H1 (cell line): ENCODE data around the gene GFRA4. TPM values are rescaled to one million over a fixed set of nuclear protein-coding genes. Genes with fewer than 3 reads are reported as not detected.

Experiments used
- CTCF ChIA-PET: fragments of 300-600 bp; sonication (Branson Sonifier 250); formaldehyde crosslinking; loops from one replicate; lab custom pipeline; 2021; ENCODE audit not compliant: partially characterized antibody; lab: Charles Lee
- POLR2A ChIA-PET: fragments of 300-600 bp; sonication (Branson Sonifier 250); formaldehyde crosslinking; loops from one replicate; lab custom pipeline; 2021; ENCODE audit warnings: inconsistent platforms; ENCODE audit not compliant: partially characterized antibody; lab: Charles Lee
- DNase-seq, 2 experiments: peaks; one replicate each; pipeline versions ENCODE4 v3.0.0 to v3.0.0-alpha.2; 2010 to 2022; ENCODE audit warnings: low spot score in 2 of 2, low read depth in 1 of 2, mixed read lengths in 1 of 2
- FAIRE-seq: peaks from 2 replicates; lab custom pipeline; 2011; peaks lifted over from hg19 to GRCh38; lab: Jason Lieb, UNC
- H2AFZ ChIP-seq: 2 replicates; pipeline ENCODE4 v1.8.1; 2012; ENCODE audit warnings: low read length, inconsistent platforms
- H2AK5ac ChIP-seq: 2 replicates; pipeline ENCODE4 v1.6.1; 2013; ENCODE audit warnings: low read depth, low read length
- H2BK120ac ChIP-seq: replicated peaks from 2 replicates; pipeline ENCODE3; 2013; ENCODE audit warnings: low read depth, low read length, inconsistent platforms
- H2BK12ac ChIP-seq: 2 replicates; pipeline ENCODE4 v1.6.1; 2013; ENCODE audit warnings: low read depth, low read length
- H2BK15ac ChIP-seq: 2 replicates; pipeline ENCODE4 v1.6.1; 2013; ENCODE audit warnings: low read length
- H2BK20ac ChIP-seq: 2 replicates; pipeline ENCODE4 v1.6.1; 2013; ENCODE audit warnings: low read length
- H2BK5ac ChIP-seq: 2 replicates; pipeline ENCODE4 v1.6.1; 2013; ENCODE audit warnings: low read depth, low read length
- H3K14ac ChIP-seq: 2 replicates; pipeline ENCODE4 v1.6.1; 2013; ENCODE audit warnings: inconsistent platforms; ENCODE audit not compliant: insufficient read length
- H3K18ac ChIP-seq: 2 replicates; pipeline ENCODE4 v1.6.1; 2013; ENCODE audit warnings: low read length; ENCODE audit errors: extremely low read depth
- H3K23ac ChIP-seq: 2 replicates; pipeline ENCODE4 v1.6.1; 2013; ENCODE audit warnings: inconsistent platforms; ENCODE audit not compliant: insufficient read length
- H3K23me2 ChIP-seq: 2 replicates; pipeline ENCODE4 v1.6.1; 2013; ENCODE audit warnings: low read depth, low read length
- H3K27ac ChIP-seq: 2 replicates; pipeline ENCODE4 v1.6.1; 2011; ENCODE audit warnings: low read depth, low read length, inconsistent platforms
- H3K27me3 ChIP-seq, 4 experiments: replicated peaks in 1 of 4; 1 replicate in 1 of 4; 2 replicates in 3 of 4; pipeline versions ENCODE4 v1.6.1 to v1.8.1; 2011 to 2013; ENCODE audit warnings: low read length in 3 of 4, mild to moderate bottlenecking in 3 of 4, inconsistent platforms in 2 of 4, mixed read lengths in 2 of 4, moderate library complexity in 1 of 4; ENCODE audit not compliant: control insufficient read depth in 3 of 4, insufficient read depth in 3 of 4; ENCODE audit errors: extremely low read depth in 1 of 4
- H3K36me3 ChIP-seq, 4 experiments: 2 replicates each; pipeline versions ENCODE4 v1.6.1 to v1.8.1; 2011 to 2013; ENCODE audit warnings: mild to moderate bottlenecking in 4 of 4, low read length in 3 of 4, moderate library complexity in 2 of 4, control low read depth in 1 of 4, inconsistent platforms in 1 of 4; ENCODE audit not compliant: insufficient read depth in 4 of 4, control insufficient read depth in 2 of 4
- H3K4ac ChIP-seq: replicated peaks from 2 replicates; pipeline ENCODE3; 2013; ENCODE audit warnings: low read length, low read depth, mixed read lengths, inconsistent platforms; ENCODE audit not compliant: insufficient read length
- H3K4me1 ChIP-seq, 4 experiments: replicated peaks in 1 of 4; 1 replicate in 1 of 4; 2 replicates in 3 of 4; pipeline versions ENCODE4 v1.6.1 to v1.8.1; 2011 to 2013; ENCODE audit warnings: low read length in 3 of 4, inconsistent platforms in 2 of 4, mixed read lengths in 1 of 4; ENCODE audit not compliant: insufficient read depth in 4 of 4, control insufficient read depth in 3 of 4
- H3K4me2 ChIP-seq, 2 experiments: 2 replicates each; pipeline versions ENCODE4 v1.6.1 to v1.8.1; 2011 to 2013; ENCODE audit warnings: low read depth in 2 of 2, low read length in 2 of 2, control low read depth in 1 of 2, inconsistent platforms in 1 of 2, mild to moderate bottlenecking in 1 of 2; ENCODE audit not compliant: insufficient read depth in 1 of 2
- H3K4me3 ChIP-seq, 4 experiments: fragments of 200-600, 300-600 bp in 1 of 4; sonication (generic), shearing (Covaris generic), sonication (Bioruptor Twin) in 1 of 4; 2 replicates each; pipeline versions ENCODE4 v1.5.1 to v1.8.1; 2011 to 2016; ENCODE audit warnings: low read length in 4 of 4, low read depth in 3 of 4, control low read depth in 2 of 4, inconsistent platforms in 2 of 4, mild to moderate bottlenecking in 2 of 4, mixed read lengths in 1 of 4, moderate library complexity in 1 of 4; ENCODE audit not compliant: insufficient read depth in 2 of 4; ENCODE audit errors: extremely low read depth in 1 of 4
- H3K56ac ChIP-seq: replicated peaks from 2 replicates; pipeline ENCODE3; 2013; ENCODE audit warnings: low read depth, mild to moderate bottlenecking, mixed read lengths, low read length, inconsistent platforms; ENCODE audit not compliant: insufficient read length
- H3K79me1 ChIP-seq: 2 replicates; pipeline ENCODE4 v1.6.1; 2013; ENCODE audit warnings: low read depth, low read length, control low read depth
- H3K79me2 ChIP-seq, 2 experiments: 2 replicates each; pipeline versions ENCODE4 v1.6.1 to v1.8.1; 2012 to 2013; ENCODE audit warnings: low read length in 2 of 2, mild to moderate bottlenecking in 2 of 2, inconsistent platforms in 1 of 2; ENCODE audit not compliant: insufficient read depth in 2 of 2, control insufficient read depth in 1 of 2
- H3K9ac ChIP-seq, 4 experiments: replicated peaks in 1 of 4; 1 replicate in 1 of 4; 2 replicates in 3 of 4; pipeline versions ENCODE4 v1.6.1 to v1.8.1; 2011 to 2013; ENCODE audit warnings: low read depth in 3 of 4, low read length in 3 of 4, control low read depth in 2 of 4, mild to moderate bottlenecking in 2 of 4, moderate library complexity in 2 of 4, inconsistent platforms in 1 of 4; ENCODE audit errors: extremely low read depth in 1 of 4
- H3K9me3 ChIP-seq, 2 experiments: 2 replicates each; pipeline versions ENCODE4 v1.6.1 to v1.8.1; 2012 to 2013; ENCODE audit warnings: mild to moderate bottlenecking in 2 of 2, moderate library complexity in 2 of 2, control low read depth in 1 of 2, inconsistent platforms in 1 of 2, low read depth in 1 of 2, low read length in 1 of 2, mixed read lengths in 1 of 2; ENCODE audit not compliant: insufficient read depth in 2 of 2
- H4K20me1 ChIP-seq, 2 experiments: replicated peaks in 1 of 2; 2 replicates each; pipeline versions ENCODE3 to v1.8.1; 2011 to 2013; ENCODE audit warnings: inconsistent platforms in 2 of 2, low read length in 2 of 2, mild to moderate bottlenecking in 1 of 2; ENCODE audit not compliant: insufficient read depth in 2 of 2, control insufficient read depth in 1 of 2
- H4K5ac ChIP-seq: 2 replicates; pipeline ENCODE4 v1.6.1; 2013; ENCODE audit warnings: low read length, low read depth, mixed read lengths, inconsistent platforms; ENCODE audit not compliant: insufficient read length
- H4K8ac ChIP-seq: 2 replicates; pipeline ENCODE4 v1.8.0; 2013; ENCODE audit warnings: mild to moderate bottlenecking, moderate library complexity, low read length, inconsistent platforms; ENCODE audit not compliant: insufficient read depth; ENCODE audit errors: extremely low read depth
- H4K91ac ChIP-seq: replicated peaks from 2 replicates; pipeline ENCODE3; 2013; ENCODE audit warnings: low read length, mixed read lengths, inconsistent platforms; ENCODE audit not compliant: insufficient read length
- ASH2L ChIP-seq: fragments of 200-600, 300-600 bp; sonication (generic); IDR thresholded peaks from one replicate; pipeline ENCODE4 v1.7.1; 2017; ENCODE audit warnings: low read length
- BRCA1 ChIP-seq: IDR thresholded peaks from 2 replicates; pipeline ENCODE4 v1.6.1; 2012; ENCODE audit warnings: low read depth, low read length, improper control_type of control experiment
- CBX8 ChIP-seq: fragments of 300-800, 300-1000 bp; sonication (generic); IDR thresholded peaks from 2 replicates; pipeline ENCODE4 v1.7.1; 2016; ENCODE audit warnings: low read depth, low read length, borderline replicate concordance
- CHD2 ChIP-seq: IDR thresholded peaks from 2 replicates; pipeline ENCODE4 v1.6.1; 2012; ENCODE audit warnings: low read length, improper control_type of control experiment
- CREB1 ChIP-seq: IDR thresholded peaks from 2 replicates; pipeline ENCODE4 v1.6.1; 2012; ENCODE audit warnings: inconsistent platforms
- HDAC2 ChIP-seq, 2 experiments: fragments of 300-600 bp in 1 of 2; sonication (generic) in 1 of 2; IDR thresholded peaks; 2 replicates each; pipeline ENCODE4 v1.6.1; 2011 to 2012; ENCODE audit warnings: low read depth in 2 of 2, low read length in 2 of 2, mild to moderate bottlenecking in 2 of 2, moderate library complexity in 2 of 2, borderline replicate concordance in 1 of 2, inconsistent platforms in 1 of 2
- KDM5A ChIP-seq: fragments of 200-600 bp; IDR thresholded peaks from 2 replicates; pipeline ENCODE4 v1.7.1; 2012; ENCODE audit warnings: mild to moderate bottlenecking, low read length, inconsistent platforms, mixed read lengths
- PHF8 ChIP-seq: fragments of 200-600 bp; sonication (generic); conservative IDR thresholded peaks from 2 replicates; pipeline ENCODE4 v1.7.1; 2012; ENCODE audit warnings: low read depth, mild to moderate bottlenecking, inconsistent platforms, low read length, moderate library complexity
- SAP30 ChIP-seq: fragments of 300-600 bp; sonication (generic); IDR thresholded peaks from 2 replicates; pipeline ENCODE4 v1.7.1; 2012; ENCODE audit warnings: low read length, moderate library complexity, mild to moderate bottlenecking, inconsistent platforms; ENCODE audit not compliant: insufficient read depth, insufficient replicate concordance
- TBP ChIP-seq: IDR thresholded peaks from 2 replicates; pipeline ENCODE4 v1.6.1; 2011; ENCODE audit warnings: low read depth, low read length, improper control_type of control experiment
- WGBS, 2 experiments: shearing (Covaris generic) in 1 of 2; methylation state at CpG; one replicate each; pipeline versions ENCODE4 v1.1.6 to v1.1.7; 2013 to 2015; ENCODE audit warnings: low lambda C conversion rate in 2 of 2, mixed read lengths in 2 of 2, inconsistent platforms in 1 of 2, low coverage in 1 of 2, missing lambda C conversion rate in 1 of 2; ENCODE audit not compliant: insufficient replicate concordance in 2 of 2, insufficient coverage in 1 of 2, insufficient read length in 1 of 2; ENCODE audit errors: extremely low coverage in 1 of 2, missing lambda C conversion rate in 1 of 2; 5-methylcytosine and 5-hydroxymethylcytosine counted together
- polyA plus RNA-seq, 7 experiments: library from polyadenylated mRNA; depleted of rRNA in 3 of 7; stranded (reverse) in 5 of 7; unstranded in 2 of 7; fragments of >200 nt in 5 of 7; fragments of 200-250 nt in 2 of 7; gene quantifications; 1 replicate in 5 of 7; 2 replicates in 1 of 7; 4 replicates in 1 of 7; pipeline versions ENCODE4 v1.2.1 to v1.2.3, GENCODE V29; 2011 to 2013; ENCODE audit warnings: missing spikeins in 2 of 7, mixed read lengths in 2 of 7
- total RNA-seq: library from RNA; stranded (reverse); fragmentation: NEBNext Ultra II Directional; extraction: Animal tissue kit (Norgen Biotek cat#: 25700); gene quantifications from 2 replicates; pipeline ENCODE4 v1.2.1, GENCODE V29; 2021

Gene GFRA4
- total and polyA plus RNA-seq, 2 of the 8 experiments (the other 6 are each of a cell fraction or from before 2014, with no cell fraction given) = 0.05 TPM; not detected in 1

- Histone ChIP-seq H3K9ac (no peak overlapping the region), H2BK5ac (no peak overlapping the region), H3K36me3 (no peaks in the 10 kb centered on the region), H3K79me1 (no peaks in the 10 kb centered on the region), H3K4me3 (no peak overlapping the region), H4K91ac (no peak overlapping the region), H2BK120ac (no peak overlapping the region), H3K23ac (no peak overlapping the region), H3K9me3 (peaks cover 4 to 6% of the 10 kb centered on the region in 2 experiments; a peak in 2 of 4 replicates), H2BK12ac (no peak overlapping the region), H3K4me2 (no peak overlapping the region), H3K23me2 (no peaks in the 10 kb centered on the region), H3K27me3 (no peaks in the 10 kb centered on the region), H3K4ac (no peak overlapping the region), H3K18ac (no peak overlapping the region), H2BK15ac (no peak overlapping the region), H3K79me2 (no peaks in the 10 kb centered on the region), H4K5ac (no peak overlapping the region), H3K14ac (no peak overlapping the region), H3K4me1 (no peaks in the 10 kb centered on the region), H4K8ac (peak overlapping the region; percentile 25; the same call in 1 of the 2 replicates), H2AFZ (no peak overlapping the region), H2BK20ac (no peak overlapping the region), H2AK5ac (no peak overlapping the region), H4K20me1 (no peaks in the 10 kb centered on the region), H3K27ac (no peak overlapping the region), H3K56ac (no peak overlapping the region)
- ChIA-PET POLR2A (interaction anchor here (1.3 to 1.4 kb wide), 2 partner anchors 32 to 47 kb away, joined by 3 read pairs; no protein-coding TSS in a partner anchor), CTCF (interaction anchor here (0.9 to 45.1 kb wide), 7 partner anchors 2 to 156 kb away, joined by 3 to 1432 read pairs (median 4); partner anchors contain the start of genes ADAM33 and SIGLEC1)
- TF ChIP-seq SAP30 (no peak), CBX8 (no peak), PHF8 (no peak), TBP (no peak), CREB1 (no peak), BRCA1 (no peak), KDM5A (no peak), ASH2L (no peak), CHD2 (no peak), HDAC2 (IDR thresholded peaks at IDR 0.05; ENCODE audit: borderline replicate concordance in 1 of 2, low read depth in 2 of 2, low read length in 2 of 2) (no peak)
- DNase-seq = no peak
- no peak for FAIRE-seq
- WGBS, 2 experiments = 87% methylated on average over 6 of the region's 6 CpGs; no CpG with 5 or more reads in 1 of the 2 experiments
Measured at GRCh38 chr20:3698591-3699001, 35.4 kb upstream of the GFRA4 start.
